ENCODE measurements around the gene AXIN1. TPM values are rescaled to one million over a fixed set of nuclear protein-coding genes. Genes with fewer than 3 reads are reported as not detected.
"Not testable (repeated sequence)": the region's sequence is repeated elsewhere in the genome, so short reads cannot be mapped to it uniquely, and the experiment has no call there.

Gene AXIN1
- total and polyA plus RNA-seq, 9 donors, result 11.5 to 19.2 (median 14.4) TPM

GRCh38 chr16:350203-350602 is 2.3 kb downstream of the AXIN1 start:
- Histone ChIP-seq H3K4me1 (ENCODE audit: control insufficient read depth, insufficient read depth, low read length) (peaks cover 12% of the 10 kb centered on the region), H3K9me3 (replicated peaks; ENCODE audit: control insufficient read depth, low read depth, low read length) (no peaks in the 10 kb centered on the region), H3K27ac (ENCODE audit: low read length) (no peak overlapping the region), H3K27me3 (ENCODE audit: control insufficient read depth, insufficient read depth, low read length) (no peaks in the 10 kb centered on the region), H3K36me3 (ENCODE audit: control insufficient read depth, insufficient read depth, low read length) (peaks cover 39% of the 10 kb centered on the region), H3K4me3 (ENCODE audit: low read length) (no peak overlapping the region)
- WGBS (ENCODE audit: insufficient coverage), result 50% methylated on average over 2 of the region's 8 CpGs
- DNase-seq, result no peak

DNA sequence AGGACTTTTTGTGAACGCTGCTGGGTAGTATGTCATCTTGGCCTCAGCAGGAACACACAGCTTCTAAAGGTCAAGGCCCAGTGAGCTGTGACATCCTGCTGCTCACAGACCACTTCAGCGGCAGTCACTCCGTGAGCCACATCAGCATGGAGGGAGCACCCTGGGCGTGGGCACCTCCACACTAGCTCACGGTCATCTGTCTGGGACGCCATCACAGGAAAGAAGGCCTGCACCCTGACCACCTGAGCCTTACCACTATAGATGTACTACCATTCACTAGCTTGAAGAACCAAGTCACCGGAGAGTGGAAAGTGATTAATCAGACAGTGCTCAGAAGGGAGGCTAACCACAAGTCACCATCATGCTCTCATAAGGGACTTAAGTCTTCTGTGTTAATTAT is 3.3 kb downstream of the AXIN1 start:
- Histone ChIP-seq H3K4me3 (ENCODE audit: low read length) (no peak overlapping the region), H3K9me3 (replicated peaks; ENCODE audit: control insufficient read depth, low read depth, low read length) (no peaks in the 10 kb centered on the region), H3K36me3 (ENCODE audit: control insufficient read depth, insufficient read depth, low read length) (peaks cover 43% of the 10 kb centered on the region), H3K27me3 (ENCODE audit: control insufficient read depth, insufficient read depth, low read length) (no peaks in the 10 kb centered on the region), H3K27ac (ENCODE audit: low read length) (no peak overlapping the region), H3K4me1 (ENCODE audit: control insufficient read depth, insufficient read depth, low read length) (peaks cover 12% of the 10 kb centered on the region)
- DNase-seq, result no peak
- WGBS (ENCODE audit: insufficient coverage), result 86% methylated on average over 3 of the region's 7 CpGs

DNA sequence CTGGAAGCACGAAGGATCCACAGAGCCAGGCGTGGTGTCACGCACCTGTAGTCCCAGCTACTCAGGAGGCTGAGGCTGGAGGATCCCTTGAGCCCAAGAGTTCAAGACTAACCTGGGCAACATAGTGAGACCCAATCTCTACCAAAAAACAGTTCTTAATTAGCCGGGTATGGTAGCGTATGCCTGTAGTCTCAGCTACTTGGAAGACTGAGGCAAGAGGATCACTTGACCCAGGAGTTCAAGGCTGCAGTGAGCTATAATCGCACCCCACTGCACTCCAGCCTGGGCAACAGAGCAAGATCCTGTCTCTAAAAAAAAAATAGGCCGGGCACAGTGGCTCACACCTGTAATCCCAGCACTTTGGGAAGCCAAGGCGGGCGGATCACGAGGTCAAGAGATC is 4.0 kb downstream of the AXIN1 start:
- not testable (repeated sequence) for H3K4me3 ChIP-seq (ENCODE audit: low read length); H3K27ac ChIP-seq (ENCODE audit: low read length); H3K27me3 ChIP-seq (ENCODE audit: control insufficient read depth, insufficient read depth, low read length); DNase-seq; H3K9me3 ChIP-seq (replicated peaks; ENCODE audit: control insufficient read depth, low read depth, low read length)
- 100% methylated on average over 5 of the region's 10 CpGs for WGBS (ENCODE audit: insufficient coverage)
- Histone ChIP-seq H3K4me1 (ENCODE audit: control insufficient read depth, insufficient read depth, low read length) (peaks cover 12% of the 10 kb centered on the region), H3K36me3 (ENCODE audit: control insufficient read depth, insufficient read depth, low read length) (peaks cover 43% of the 10 kb centered on the region)

DNA sequence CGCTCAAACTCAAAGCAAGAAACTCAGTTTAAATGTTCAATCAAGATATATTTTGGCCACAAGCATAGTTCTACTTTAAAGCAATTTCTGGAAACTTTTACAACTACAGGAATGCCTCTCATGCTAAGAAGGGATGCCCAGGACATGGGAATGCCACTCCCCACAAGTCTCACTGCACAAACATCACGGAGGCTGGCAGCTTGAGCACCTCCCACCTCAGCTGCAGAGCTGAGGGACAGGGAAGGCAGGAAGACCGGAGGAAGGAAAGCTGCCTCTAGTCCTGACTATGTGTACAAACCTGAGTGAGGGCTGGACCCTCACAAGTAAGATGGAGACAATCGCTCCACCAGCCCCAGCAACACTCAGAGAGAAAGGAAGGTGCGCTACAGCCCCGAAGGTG is 5.3 kb downstream of the AXIN1 start:
- H3K4me1 ChIP-seq (ENCODE audit: control insufficient read depth, insufficient read depth, low read length), result peaks cover 9% of the 10 kb centered on the region
- WGBS (ENCODE audit: insufficient coverage), result 100% methylated on average over 4 of the region's 6 CpGs
- no peaks in the 10 kb centered on the region for H3K9me3 ChIP-seq (replicated peaks; ENCODE audit: control insufficient read depth, low read depth, low read length)
- peaks cover 43% of the 10 kb centered on the region for H3K36me3 ChIP-seq (ENCODE audit: control insufficient read depth, insufficient read depth, low read length)
- H3K27me3 ChIP-seq (ENCODE audit: control insufficient read depth, insufficient read depth, low read length), result no peaks in the 10 kb centered on the region
- no peak overlapping the region for H3K4me3 ChIP-seq (ENCODE audit: low read length)
- DNase-seq, result no peak
- no peak overlapping the region for H3K27ac ChIP-seq (ENCODE audit: low read length)

GRCh38 chr16:346587-346986 is 5.9 kb downstream of the AXIN1 start:
- no peak overlapping the region for H3K27ac ChIP-seq (ENCODE audit: low read length)
- no peaks in the 10 kb centered on the region for H3K9me3 ChIP-seq (replicated peaks; ENCODE audit: control insufficient read depth, low read depth, low read length)
- no peak for DNase-seq
- no peaks in the 10 kb centered on the region for H3K27me3 ChIP-seq (ENCODE audit: control insufficient read depth, insufficient read depth, low read length)
- peaks cover 43% of the 10 kb centered on the region for H3K36me3 ChIP-seq (ENCODE audit: control insufficient read depth, insufficient read depth, low read length)
- no peak overlapping the region for H3K4me3 ChIP-seq (ENCODE audit: low read length)
- WGBS (ENCODE audit: insufficient coverage), result 95% methylated on average over 13 of the region's 15 CpGs
- peaks cover 7% of the 10 kb centered on the region for H3K4me1 ChIP-seq (ENCODE audit: control insufficient read depth, insufficient read depth, low read length)

DNA sequence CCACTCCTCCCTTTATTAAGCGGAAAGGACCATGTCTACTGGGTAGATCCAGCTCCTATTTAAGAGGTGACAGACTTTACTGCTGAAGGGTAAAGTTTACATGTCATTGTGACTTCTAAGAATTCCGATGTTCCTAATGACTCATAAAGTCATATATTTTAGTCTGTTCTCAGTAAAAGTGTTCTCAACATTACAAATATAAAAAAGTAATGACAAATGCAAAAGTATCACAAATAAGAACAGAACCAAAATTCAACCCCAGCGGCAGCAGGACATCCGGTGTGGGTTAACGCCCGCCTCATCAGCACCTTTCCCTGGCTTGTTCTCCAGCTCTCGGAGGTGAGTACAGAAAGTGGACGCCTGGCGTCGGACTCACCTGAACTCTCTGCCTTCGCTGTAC is 6.8 kb downstream of the AXIN1 start:
- Histone ChIP-seq H3K4me1 (ENCODE audit: control insufficient read depth, insufficient read depth, low read length) (no peaks in the 10 kb centered on the region), H3K27ac (ENCODE audit: low read length) (no peak overlapping the region), H3K27me3 (ENCODE audit: control insufficient read depth, insufficient read depth, low read length) (no peaks in the 10 kb centered on the region), H3K36me3 (ENCODE audit: control insufficient read depth, insufficient read depth, low read length) (peaks cover 43% of the 10 kb centered on the region), H3K9me3 (replicated peaks; ENCODE audit: control insufficient read depth, low read depth, low read length) (no peaks in the 10 kb centered on the region), H3K4me3 (ENCODE audit: low read length) (no peak overlapping the region)
- WGBS (ENCODE audit: insufficient coverage), result 95% methylated on average over 9 of the region's 11 CpGs
- DNase-seq, result no peak

GRCh38 chr16:342455-343213 is 9.9 kb downstream of the AXIN1 start:
- no peak for DNase-seq
- WGBS (ENCODE audit: insufficient coverage), result 88% methylated on average over 17 of the region's 18 CpGs
- Histone ChIP-seq H3K27me3 (ENCODE audit: control insufficient read depth, insufficient read depth, low read length) (no peaks in the 10 kb centered on the region), H3K27ac (ENCODE audit: low read length) (no peak overlapping the region), H3K4me3 (ENCODE audit: low read length) (no peak overlapping the region), H3K4me1 (ENCODE audit: control insufficient read depth, insufficient read depth, low read length) (peaks cover 9% of the 10 kb centered on the region), H3K9me3 (replicated peaks; ENCODE audit: control insufficient read depth, low read depth, low read length) (no peaks in the 10 kb centered on the region), H3K36me3 (ENCODE audit: control insufficient read depth, insufficient read depth, low read length) (peaks cover 24% of the 10 kb centered on the region)

- not testable (repeated sequence) for H3K27me3 ChIP-seq (ENCODE audit: control insufficient read depth, insufficient read depth, low read length); H3K27ac ChIP-seq (ENCODE audit: low read length); DNase-seq; H3K4me3 ChIP-seq (ENCODE audit: low read length); H3K9me3 ChIP-seq (replicated peaks; ENCODE audit: control insufficient read depth, low read depth, low read length)
- Histone ChIP-seq H3K4me1 (ENCODE audit: control insufficient read depth, insufficient read depth, low read length) (peaks cover 13% of the 10 kb centered on the region), H3K36me3 (ENCODE audit: control insufficient read depth, insufficient read depth, low read length) (peaks cover 18% of the 10 kb centered on the region)
- WGBS (ENCODE audit: insufficient coverage), result 92% methylated on average over 9 of the region's 13 CpGs
These were observed 10.6 kb downstream of the AXIN1 start for GRCh38 chr16:341974-342336.

- peaks cover 13% of the 10 kb centered on the region for H3K4me1 ChIP-seq (ENCODE audit: control insufficient read depth, insufficient read depth, low read length)
- WGBS (ENCODE audit: insufficient coverage), result 97% methylated on average over 41 of the region's 47 CpGs
- H3K27ac ChIP-seq (ENCODE audit: low read length); H3K9me3 ChIP-seq (replicated peaks; ENCODE audit: control insufficient read depth, low read depth, low read length); H3K27me3 ChIP-seq (ENCODE audit: control insufficient read depth, insufficient read depth, low read length); H3K4me3 ChIP-seq (ENCODE audit: low read length); DNase-seq: not testable (repeated sequence)
- H3K36me3 ChIP-seq (ENCODE audit: control insufficient read depth, insufficient read depth, low read length), result peaks cover 11% of the 10 kb centered on the region
These were observed 11.2 kb downstream of the AXIN1 start for GRCh38 chr16:341095-341973.

- DNase-seq, result no peak
- Histone ChIP-seq H3K9me3 (replicated peaks; ENCODE audit: control insufficient read depth, low read depth, low read length) (no peaks in the 10 kb centered on the region), H3K27me3 (ENCODE audit: control insufficient read depth, insufficient read depth, low read length) (no peaks in the 10 kb centered on the region), H3K4me1 (ENCODE audit: control insufficient read depth, insufficient read depth, low read length) (peaks cover 16% of the 10 kb centered on the region), H3K36me3 (ENCODE audit: control insufficient read depth, insufficient read depth, low read length) (peaks cover 4% of the 10 kb centered on the region), H3K27ac (ENCODE audit: low read length) (no peak overlapping the region), H3K4me3 (ENCODE audit: low read length) (no peak overlapping the region)
- 87% methylated on average over 23 of the region's 23 CpGs for WGBS (ENCODE audit: insufficient coverage)
These were observed 12.0 kb downstream of the AXIN1 start for GRCh38 chr16:340370-341091.

All from muscle of leg (tissue), 11 donors.